ENCODE measurements around the gene PALLD. TPM values are rescaled to one million over a fixed set of nuclear protein-coding genes. Genes with fewer than 3 reads are reported as not detected.
A peak's percentile ranks its signal among the peaks of the same experiment; 100 is the strongest.

Gene PALLD
- total and polyA plus RNA-seq, 2 donors, result 441 to 760 TPM

GRCh38 chr4:168731706-168732414 is 235.0 kb downstream of the PALLD start:
- WGBS, result 71% methylated on average over 6 of the region's 6 CpGs

GRCh38 chr4:168732714-168733113 is 235.9 kb downstream of the PALLD start:
- 95% methylated on average over 2 of the region's 2 CpGs for whole genome bisulfite sequencing
- no peak overlapping the region for H3K27ac ChIP-seq (ENCODE audit: low read depth)
- DNase-seq (ENCODE audit: extremely low spot score), result no peak
- H3K36me3 ChIP-seq (ENCODE audit: insufficient read depth), result no peaks in the 10 kb centered on the region
- H3K4me1 ChIP-seq (ENCODE audit: insufficient read depth), result no peaks in the 10 kb centered on the region
- no peak overlapping the region for H3K4me3 ChIP-seq (ENCODE audit: low read depth, low read length)

More at GRCh38 chr4:168731706-168732414, 235.0 kb downstream of the PALLD start:
- DNase-seq (ENCODE audit: extremely low spot score), result no peak
- Histone ChIP-seq H3K36me3 (ENCODE audit: insufficient read depth) (no peaks in the 10 kb centered on the region), H3K27ac (ENCODE audit: low read depth) (no peak overlapping the region), H3K4me3 (ENCODE audit: low read depth, low read length) (no peak overlapping the region), H3K4me1 (ENCODE audit: insufficient read depth) (no peaks in the 10 kb centered on the region)

GRCh38 chr4:168734703-168735678 is 238.1 kb downstream of the PALLD start:
- Histone ChIP-seq H3K4me1 (ENCODE audit: insufficient read depth) (no peaks in the 10 kb centered on the region), H3K36me3 (ENCODE audit: insufficient read depth) (no peaks in the 10 kb centered on the region), H3K4me3 (ENCODE audit: low read depth, low read length) (no peak overlapping the region), H3K27ac (ENCODE audit: low read depth) (no peak overlapping the region)
- WGBS, result 65% methylated on average over 11 of the region's 11 CpGs
- DNase-seq (ENCODE audit: extremely low spot score), result no peak

- no peak overlapping the region for H3K4me3 ChIP-seq (ENCODE audit: low read depth, low read length)
These were observed 238.9 kb downstream of the PALLD start for GRCh38 chr4:168735735-168736134.

GRCh38 chr4:168736860-168737805 is 240.3 kb downstream of the PALLD start:
- Histone ChIP-seq H3K36me3 (ENCODE audit: insufficient read depth) (no peaks in the 10 kb centered on the region), H3K27ac (ENCODE audit: low read depth) (no peak overlapping the region), H3K4me1 (ENCODE audit: insufficient read depth) (no peaks in the 10 kb centered on the region), H3K4me3 (ENCODE audit: low read depth, low read length) (no peak overlapping the region)
- no peak for DNase-seq (ENCODE audit: extremely low spot score)
- WGBS, result 84% methylated on average over 7 of the region's 7 CpGs

More at GRCh38 chr4:168735735-168736134, 238.9 kb downstream of the PALLD start:
- no peaks in the 10 kb centered on the region for H3K4me1 ChIP-seq (ENCODE audit: insufficient read depth)
- no peak for DNase-seq (ENCODE audit: extremely low spot score)
- H3K27ac ChIP-seq (ENCODE audit: low read depth), result no peak overlapping the region
- WGBS, result 56% methylated on average over 3 of the region's 3 CpGs
- H3K36me3 ChIP-seq (ENCODE audit: insufficient read depth), result no peaks in the 10 kb centered on the region

GRCh38 chr4:168737806-168738172 is 240.9 kb downstream of the PALLD start:
- WGBS, result 97% methylated on average over 4 of the region's 4 CpGs
- H3K27ac ChIP-seq (ENCODE audit: low read depth), result no peak overlapping the region
- no peak overlapping the region for H3K4me3 ChIP-seq (ENCODE audit: low read depth, low read length)
- H3K36me3 ChIP-seq (ENCODE audit: insufficient read depth), result no peaks in the 10 kb centered on the region
- no peak for DNase-seq (ENCODE audit: extremely low spot score)
- H3K4me1 ChIP-seq (ENCODE audit: insufficient read depth), result no peaks in the 10 kb centered on the region

- DNase-seq (ENCODE audit: extremely low spot score), result no peak
- no peaks in the 10 kb centered on the region for H3K36me3 ChIP-seq (ENCODE audit: insufficient read depth)
- no peak overlapping the region for H3K4me3 ChIP-seq (ENCODE audit: low read depth, low read length)
- H3K4me1 ChIP-seq (ENCODE audit: insufficient read depth), result no peaks in the 10 kb centered on the region
- 48% methylated on average over 2 of the region's 2 CpGs for WGBS
- no peak overlapping the region for H3K27ac ChIP-seq (ENCODE audit: low read depth)
These were observed 243.0 kb downstream of the PALLD start for GRCh38 chr4:168739886-168740285.

GRCh38 chr4:168740691-168741090 is 243.8 kb downstream of the PALLD start:
- 85% methylated on average over 3 of the region's 3 CpGs for WGBS
- Histone ChIP-seq H3K4me3 (ENCODE audit: low read depth, low read length) (no peak overlapping the region), H3K4me1 (ENCODE audit: insufficient read depth) (no peaks in the 10 kb centered on the region), H3K36me3 (ENCODE audit: insufficient read depth) (no peaks in the 10 kb centered on the region), H3K27ac (ENCODE audit: low read depth) (no peak overlapping the region)
- no peak for DNase-seq (ENCODE audit: extremely low spot score)

- no peak for DNase-seq (ENCODE audit: extremely low spot score)
- Histone ChIP-seq H3K4me3 (ENCODE audit: low read depth, low read length) (no peak overlapping the region), H3K36me3 (ENCODE audit: insufficient read depth) (no peaks in the 10 kb centered on the region), H3K4me1 (ENCODE audit: insufficient read depth) (no peaks in the 10 kb centered on the region), H3K27ac (ENCODE audit: low read depth) (no peak overlapping the region)
- WGBS, result 87% methylated on average over 11 of the region's 11 CpGs
These were observed 244.7 kb downstream of the PALLD start for GRCh38 chr4:168741281-168742173.

- WGBS, result 91% methylated on average over 3 of the region's 3 CpGs
- H3K27ac ChIP-seq (ENCODE audit: low read depth), result peak overlapping the region; percentile 70
These were observed 246.3 kb downstream of the PALLD start for GRCh38 chr4:168743131-168743530.

GRCh38 chr4:168743601-168744000 is 246.7 kb downstream of the PALLD start:
- DNase-seq (ENCODE audit: extremely low spot score), result no peak
- no peaks in the 10 kb centered on the region for H3K4me1 ChIP-seq (ENCODE audit: insufficient read depth)
- 48% methylated on average over 3 of the region's 3 CpGs for WGBS
- peak overlapping the region; percentile 25 for H3K27ac ChIP-seq (ENCODE audit: low read depth)
- no peaks in the 10 kb centered on the region for H3K36me3 ChIP-seq (ENCODE audit: insufficient read depth)
- H3K4me3 ChIP-seq (ENCODE audit: low read depth, low read length), result no peak overlapping the region

More at GRCh38 chr4:168743131-168743530, 246.3 kb downstream of the PALLD start:
- Histone ChIP-seq H3K4me3 (ENCODE audit: low read depth, low read length) (no peak overlapping the region), H3K36me3 (ENCODE audit: insufficient read depth) (no peaks in the 10 kb centered on the region), H3K4me1 (ENCODE audit: insufficient read depth) (no peaks in the 10 kb centered on the region)
- DNase-seq (ENCODE audit: extremely low spot score), result no peak

- 53% methylated on average over 5 of the region's 5 CpGs for WGBS
- H3K27ac ChIP-seq (ENCODE audit: low read depth), result peak overlapping the region; percentile 25
- H3K4me3 ChIP-seq (ENCODE audit: low read depth, low read length), result no peak overlapping the region
- H3K4me1 ChIP-seq (ENCODE audit: insufficient read depth), result no peaks in the 10 kb centered on the region
- DNase-seq (ENCODE audit: extremely low spot score), result no peak
- H3K36me3 ChIP-seq (ENCODE audit: insufficient read depth), result no peaks in the 10 kb centered on the region
These were observed 247.2 kb downstream of the PALLD start for GRCh38 chr4:168744021-168744420.

Measured in urinary bladder (tissue), 4 donors.